SKM-1 (cell line): Measurements from ENCODE around the gene PRAMEF5.
"Not testable (repeated sequence)": the region's sequence is repeated elsewhere in the genome, so short reads cannot be mapped to it uniquely, and the experiment has no call there.

Experiments
- DNase-seq: peaks from one replicate; lab custom pipeline; 2025; ENCODE audit not compliant: unreplicated experiment; lab: John Stamatoyannopoulos, UW

Gene PRAMEF5

GRCh38 chr1:13253898-13254297, at the start of gene PRAMEF5:
Gene PRAMEF5, plus strand, starts transcription at chr1:13254198. Its CDS starts 5,071 bp downstream, at chr1:13259269.
- not testable (repeated sequence) for DNase-seq

GRCh38 chr1:13208712-13209111, 45.3 kb upstream of the PRAMEF5 start:
- not testable (repeated sequence) for DNase-seq

GRCh38 chr1:13216619-13217018, 37.4 kb upstream of the PRAMEF5 start:
- not testable (repeated sequence) for DNase-seq

- not testable (repeated sequence) for DNase-seq
Measured at GRCh38 chr1:13219203-13219602, 34.8 kb upstream of the PRAMEF5 start.

GRCh38 chr1:13222788-13223187, 31.2 kb upstream of the PRAMEF5 start:
- not testable (repeated sequence) for DNase-seq

GRCh38 chr1:13224480-13225060, 29.4 kb upstream of the PRAMEF5 start:
- no peak for DNase-seq

GRCh38 chr1:13225675-13226204, 28.3 kb upstream of the PRAMEF5 start, which contains the start of gene PRAMEF18:
Gene PRAMEF18, minus strand, starts transcription at chr1:13226154. Its CDS starts 48 bp downstream, at chr1:13226106.
- DNase-seq: not testable (repeated sequence)

GRCh38 chr1:13227271-13228055, 26.5 kb upstream of the PRAMEF5 start:
- DNase-seq: not testable (repeated sequence)

- DNase-seq: peak; percentile 8
Measured at GRCh38 chr1:13228343-13228781, 25.6 kb upstream of the PRAMEF5 start.

GRCh38 chr1:13230096-13230495, 23.9 kb upstream of the PRAMEF5 start:
- DNase-seq: not testable (repeated sequence)

GRCh38 chr1:13230601-13231000, 23.4 kb upstream of the PRAMEF5 start:
- DNase-seq: not testable (repeated sequence)

- not testable (repeated sequence) for DNase-seq
Measured at GRCh38 chr1:13231061-13231750, 22.8 kb upstream of the PRAMEF5 start.

- DNase-seq: not testable (repeated sequence)
Measured at GRCh38 chr1:13232056-13232455, 21.9 kb upstream of the PRAMEF5 start.

GRCh38 chr1:13234057-13234456, 19.9 kb upstream of the PRAMEF5 start:
- DNase-seq: not testable (repeated sequence)

GRCh38 chr1:13237572-13237971, 16.4 kb upstream of the PRAMEF5 start:
- not testable (repeated sequence) for DNase-seq

GRCh38 chr1:13239633-13240032, 14.4 kb upstream of the PRAMEF5 start:
- DNase-seq: not testable (repeated sequence)

GRCh38 chr1:13243536-13244263, 10.3 kb upstream of the PRAMEF5 start:
- not testable (repeated sequence) for DNase-seq

GRCh38 chr1:13245841-13246553, 8.0 kb upstream of the PRAMEF5 start:
- DNase-seq: not testable (repeated sequence)

- not testable (repeated sequence) for DNase-seq
Measured at GRCh38 chr1:13246554-13246871, 7.5 kb upstream of the PRAMEF5 start.

GRCh38 chr1:13247122-13247521, 6.9 kb upstream of the PRAMEF5 start:
- DNase-seq: not testable (repeated sequence)
